H9 (cell line): ENCODE measurements around the gene GPC3. TPM values are rescaled to one million over a fixed set of nuclear protein-coding genes. Genes with fewer than 3 reads are reported as not detected.

Experiments used
- DNase-seq: peaks from one replicate; pipeline ENCODE4 v3.0.0-alpha.2; 2017
- H2AFZ ChIP-seq: one replicate; pipeline ENCODE4 v1.6.1; 2013; ENCODE audit warnings: mild to moderate bottlenecking, low read length, control low read depth, moderate library complexity
- H2AK5ac ChIP-seq: 2 replicates; pipeline ENCODE4 v1.6.1; 2013; ENCODE audit warnings: low read length, control low read depth, mixed read lengths; ENCODE audit not compliant: insufficient read length
- H2BK120ac ChIP-seq: one replicate; pipeline ENCODE4 v1.6.1; 2013; ENCODE audit warnings: low read depth, mild to moderate bottlenecking, low read length, control low read depth, inconsistent platforms; ENCODE audit not compliant: poor library complexity, severe bottlenecking
- H2BK12ac ChIP-seq: 2 replicates; pipeline ENCODE4 v1.6.1; 2013; ENCODE audit warnings: low read length, control low read depth, mixed read lengths, low read depth; ENCODE audit not compliant: insufficient read length
- H2BK15ac ChIP-seq: 2 replicates; pipeline ENCODE4 v1.6.1; 2013; ENCODE audit warnings: low read depth, low read length, control low read depth
- H2BK20ac ChIP-seq: one replicate; pipeline ENCODE4 v1.6.1; 2013; ENCODE audit warnings: low read depth, mild to moderate bottlenecking, low read length, control low read depth, inconsistent platforms; ENCODE audit not compliant: poor library complexity, severe bottlenecking
- H2BK5ac ChIP-seq: 2 replicates; pipeline ENCODE4 v1.6.1; 2013; ENCODE audit warnings: low read length, control low read depth, mixed read lengths; ENCODE audit not compliant: insufficient read length
- H3K14ac ChIP-seq: 2 replicates; pipeline ENCODE4 v1.6.1; 2013; ENCODE audit warnings: low read length, control low read depth; ENCODE audit not compliant: insufficient read depth
- H3K18ac ChIP-seq: 2 replicates; pipeline ENCODE4 v1.6.1; 2013; ENCODE audit warnings: low read depth, mild to moderate bottlenecking, mixed read lengths, low read length, control low read depth; ENCODE audit not compliant: insufficient read length
- H3K23ac ChIP-seq: 2 replicates; pipeline ENCODE4 v1.6.1; 2013; ENCODE audit warnings: low read length, control low read depth, mixed read lengths, low read depth; ENCODE audit not compliant: insufficient read length
- H3K23me2 ChIP-seq: 2 replicates; pipeline ENCODE4 v1.6.1; 2013; ENCODE audit warnings: low read depth, mild to moderate bottlenecking, mixed read lengths, low read length, control low read depth; ENCODE audit not compliant: insufficient read length, poor library complexity, severe bottlenecking
- H3K27ac ChIP-seq: 2 replicates; pipeline ENCODE4 v1.5.1; 2013; ENCODE audit warnings: low read length, control low read depth, mixed read lengths, low read depth; ENCODE audit not compliant: insufficient read length
- H3K27me3 ChIP-seq: 2 replicates; pipeline ENCODE4 v1.6.1; 2013; ENCODE audit warnings: low read length, control low read depth, inconsistent platforms; ENCODE audit not compliant: insufficient read depth
- H3K4ac ChIP-seq: 2 replicates; pipeline ENCODE4 v1.6.1; 2013; ENCODE audit warnings: low read depth, mild to moderate bottlenecking, control low read depth, inconsistent platforms, low read length, moderate library complexity
- H3K4me1 ChIP-seq: 2 replicates; pipeline ENCODE4 v1.6.1; 2013; ENCODE audit warnings: low read length, control low read depth, inconsistent platforms; ENCODE audit not compliant: insufficient read depth
- H3K4me2 ChIP-seq: 2 replicates; pipeline ENCODE4 v1.6.1; 2013; ENCODE audit warnings: low read length, control low read depth, mixed read lengths; ENCODE audit not compliant: insufficient read length, insufficient read depth
- H3K56ac ChIP-seq: 2 replicates; pipeline ENCODE4 v1.6.1; 2013; ENCODE audit warnings: low read depth, mild to moderate bottlenecking, mixed read lengths, low read length, control low read depth; ENCODE audit not compliant: insufficient read length
- H3K79me1 ChIP-seq: 2 replicates; pipeline ENCODE4 v1.6.1; 2013; ENCODE audit warnings: low read depth, mild to moderate bottlenecking, moderate library complexity, low read length, control low read depth, inconsistent platforms; ENCODE audit not compliant: insufficient read depth, poor library complexity, severe bottlenecking
- H3K79me2 ChIP-seq: 2 replicates; pipeline ENCODE4 v1.6.1; 2013; ENCODE audit warnings: low read length, control low read depth, inconsistent platforms; ENCODE audit not compliant: insufficient read depth
- H3K9ac ChIP-seq: 2 replicates; pipeline ENCODE4 v1.6.1; 2013; ENCODE audit warnings: low read length, control low read depth, mixed read lengths; ENCODE audit not compliant: insufficient read length; ENCODE audit errors: extremely low read depth
- H3K9me3 ChIP-seq: one replicate; pipeline ENCODE4 v1.6.1; 2013; ENCODE audit warnings: low read depth, low read length, inconsistent platforms; ENCODE audit not compliant: control insufficient read depth
- H3T11ph ChIP-seq: one replicate; pipeline ENCODE4 v1.6.1; 2013; ENCODE audit warnings: mild to moderate bottlenecking, low read length, control low read depth, inconsistent platforms
- H4K20me1 ChIP-seq: one replicate; pipeline ENCODE4 v1.6.1; 2013; ENCODE audit not compliant: control insufficient read depth, insufficient read length, insufficient read depth
- H4K5ac ChIP-seq: 2 replicates; pipeline ENCODE4 v1.6.1; 2013; ENCODE audit warnings: low read depth, mild to moderate bottlenecking, mixed read lengths, low read length, control low read depth; ENCODE audit not compliant: insufficient read length
- H4K8ac ChIP-seq: replicated peaks from 2 replicates; pipeline ENCODE4 v1.6.1; 2013; ENCODE audit warnings: low read length, control low read depth, mixed read lengths, low read depth; ENCODE audit not compliant: insufficient read length
- H4K91ac ChIP-seq: 2 replicates; pipeline ENCODE4 v1.6.1; 2013; ENCODE audit warnings: low read depth, mild to moderate bottlenecking, moderate library complexity, mixed read lengths, low read length, control low read depth; ENCODE audit not compliant: insufficient read length
- H3K27ac Mint-ChIP-seq, 3 experiments: 2 replicates in 2 of 3; 3 replicates in 1 of 3; pipeline ENCODE4 v1.8.0; 2020 to 2021; ENCODE audit warnings: mixed read lengths in 3 of 3, mild to moderate bottlenecking in 1 of 3, moderate library complexity in 1 of 3
- H3K27me3 Mint-ChIP-seq: 2 replicates; pipeline ENCODE4 v1.8.0; 2021; ENCODE audit warnings: low read depth, mild to moderate bottlenecking, moderate library complexity, mixed read lengths
- H3K36me3 Mint-ChIP-seq, 3 experiments: 2 replicates in 2 of 3; 3 replicates in 1 of 3; pipeline ENCODE4 v1.8.0; 2020 to 2021; ENCODE audit warnings: low read depth in 3 of 3, mixed read lengths in 3 of 3; ENCODE audit not compliant: insufficient read depth in 1 of 3
- H3K4me1 Mint-ChIP-seq, 2 experiments: 2 replicates each; pipeline ENCODE4 v1.8.0; 2020; ENCODE audit warnings: mixed read lengths in 2 of 2
- H3K4me3 Mint-ChIP-seq, 2 experiments: 2 replicates in 1 of 2; 3 replicates in 1 of 2; pipeline ENCODE4 v1.8.0; 2020 to 2021; ENCODE audit warnings: mild to moderate bottlenecking in 2 of 2, mixed read lengths in 2 of 2, moderate library complexity in 1 of 2
- H3K9me3 Mint-ChIP-seq, 2 experiments: 2 replicates in 1 of 2; 3 replicates in 1 of 2; pipeline ENCODE4 v1.8.0; 2020; ENCODE audit warnings: mild to moderate bottlenecking in 2 of 2, mixed read lengths in 2 of 2, moderate library complexity in 1 of 2
- WGBS: extraction: QIAGEN DNeasy Blood & Tissue Kit; methylation state at CpG from one replicate; pipeline ENCODE4 v1.1.7; 2013; ENCODE audit warnings: missing lambda C conversion rate, low lambda C conversion rate, mixed read lengths; ENCODE audit not compliant: insufficient read length; ENCODE audit errors: extremely low coverage; 5-methylcytosine and 5-hydroxymethylcytosine counted together
- total RNA-seq: library from RNA; stranded (reverse); gene quantifications from 2 replicates; pipeline ENCODE4 v1.2.1, GENCODE V29; 2021
- TF ChIP-seq, protein P1 (sequence below): fragments of 200-600 bp; sonication (generic); conservative IDR thresholded peaks from 3 replicates; pipeline ENCODE4 v1.8.0; 2021; ENCODE audit warnings: antibody characterized with exemption, mild to moderate bottlenecking

The GPC3 gene
- total RNA-seq, 1 experiment from 2014 or later: 108 TPM

DNA sequence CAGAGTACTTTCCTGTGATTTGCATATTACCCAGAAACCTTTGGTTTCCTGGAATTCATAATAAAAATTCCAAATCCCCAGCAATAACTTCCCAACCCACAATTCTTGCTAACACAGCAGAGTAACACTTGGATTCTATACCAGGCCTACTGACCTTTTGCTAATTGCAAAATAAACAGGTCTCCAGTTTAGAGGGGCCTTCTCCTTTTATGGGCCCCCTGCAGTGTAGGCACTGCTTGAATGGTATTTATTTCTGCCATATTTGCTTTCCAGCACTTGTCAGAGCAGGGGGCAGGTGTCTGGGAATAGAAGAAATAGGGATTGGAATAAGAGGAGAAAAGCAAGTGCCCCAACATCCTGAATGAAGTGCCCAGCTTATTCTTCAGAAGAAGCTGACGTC lies 25.3 kb upstream of the GPC3 start:
- no peak overlapping the region for H3T11ph ChIP-seq
- H3K27me3 ChIP-seq: no peaks in the 10 kb centered on the region
- H4K8ac ChIP-seq: no peak overlapping the region
- H3K27ac ChIP-seq: no peak overlapping the region
- no peak overlapping the region for H3K4me2 ChIP-seq
- no peak overlapping the region for H3K4ac ChIP-seq
- no peak overlapping the region for H2BK15ac ChIP-seq
- no peak overlapping the region for H2AFZ ChIP-seq
- no peak overlapping the region for H2BK12ac ChIP-seq
- no CpG with 5 or more reads among the region's 1 CpG for WGBS
- H3K9me3 Mint-ChIP-seq: no peaks in the 10 kb centered on the region
- no peaks in the 10 kb centered on the region for H3K27me3 Mint-ChIP-seq
- no peak overlapping the region for H3K23ac ChIP-seq
- no peak overlapping the region for H3K9ac ChIP-seq
- H2BK20ac ChIP-seq: no peak overlapping the region
- H2BK120ac ChIP-seq: no peak overlapping the region
- H3K9me3 ChIP-seq: no peaks in the 10 kb centered on the region
- H3K14ac ChIP-seq: no peak overlapping the region
- H4K20me1 ChIP-seq: no peaks in the 10 kb centered on the region
- H3K79me1 ChIP-seq: no peaks in the 10 kb centered on the region
- DNase-seq: no peak
- no peaks in the 10 kb centered on the region for H3K23me2 ChIP-seq
- no peak overlapping the region for H2AK5ac ChIP-seq
- no peak overlapping the region for H3K56ac ChIP-seq
- H3K79me2 ChIP-seq: no peaks in the 10 kb centered on the region
- H3K4me1 ChIP-seq: no peaks in the 10 kb centered on the region
- no peak overlapping the region for H3K18ac ChIP-seq
- no peak overlapping the region for H4K91ac ChIP-seq
- H3K4me3 Mint-ChIP-seq: no peak overlapping the region
- no peak overlapping the region for H3K27ac Mint-ChIP-seq
- H3K36me3 Mint-ChIP-seq: no peaks in the 10 kb centered on the region
- H3K4me1 Mint-ChIP-seq: peaks cover 22% of the 10 kb centered on the region in 2 experiments
- no peak overlapping the region for H4K5ac ChIP-seq
- TF ChIP-seq, protein P1, sequence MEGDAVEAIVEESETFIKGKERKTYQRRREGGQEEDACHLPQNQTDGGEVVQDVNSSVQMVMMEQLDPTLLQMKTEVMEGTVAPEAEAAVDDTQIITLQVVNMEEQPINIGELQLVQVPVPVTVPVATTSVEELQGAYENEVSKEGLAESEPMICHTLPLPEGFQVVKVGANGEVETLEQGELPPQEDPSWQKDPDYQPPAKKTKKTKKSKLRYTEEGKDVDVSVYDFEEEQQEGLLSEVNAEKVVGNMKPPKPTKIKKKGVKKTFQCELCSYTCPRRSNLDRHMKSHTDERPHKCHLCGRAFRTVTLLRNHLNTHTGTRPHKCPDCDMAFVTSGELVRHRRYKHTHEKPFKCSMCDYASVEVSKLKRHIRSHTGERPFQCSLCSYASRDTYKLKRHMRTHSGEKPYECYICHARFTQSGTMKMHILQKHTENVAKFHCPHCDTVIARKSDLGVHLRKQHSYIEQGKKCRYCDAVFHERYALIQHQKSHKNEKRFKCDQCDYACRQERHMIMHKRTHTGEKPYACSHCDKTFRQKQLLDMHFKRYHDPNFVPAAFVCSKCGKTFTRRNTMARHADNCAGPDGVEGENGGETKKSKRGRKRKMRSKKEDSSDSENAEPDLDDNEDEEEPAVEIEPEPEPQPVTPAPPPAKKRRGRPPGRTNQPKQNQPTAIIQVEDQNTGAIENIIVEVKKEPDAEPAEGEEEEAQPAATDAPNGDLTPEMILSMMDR: no peak
- no peak overlapping the region for H2BK5ac ChIP-seq
